ENCODE data around the gene CCL4L2.
"Not testable (repeated sequence)": the region's sequence is repeated elsewhere in the genome, so short reads cannot be mapped to it uniquely, and the experiment has no call there.

Gene CCL4L2

DNA sequence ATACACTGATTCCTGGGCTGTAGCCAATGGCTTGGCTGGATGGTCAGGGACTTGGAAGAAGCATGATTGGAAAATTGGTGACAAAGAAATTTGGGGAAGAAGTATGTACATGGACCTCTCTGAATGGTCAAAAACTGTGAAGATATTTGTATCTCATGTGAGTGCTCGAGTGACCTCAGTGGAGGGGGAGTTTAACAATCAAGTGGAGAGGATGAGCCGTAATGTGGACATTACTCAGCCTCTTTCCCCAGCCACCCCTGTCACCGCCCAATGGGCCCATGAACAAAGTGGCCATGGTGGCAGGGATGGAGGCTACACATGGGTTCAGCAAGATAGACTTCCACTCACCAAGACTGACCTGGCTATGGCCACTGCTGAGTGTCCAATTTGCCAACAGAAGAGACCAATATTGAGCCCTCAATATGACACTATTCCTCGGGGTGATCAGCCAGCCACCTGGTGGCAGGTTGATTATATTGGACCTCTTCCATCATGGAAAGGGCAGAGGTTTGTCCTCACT, 10.8 kb downstream of the CCL4L2 start:
- peak in 1 of 2 donors; percentile 18 for DNase-seq

DNA sequence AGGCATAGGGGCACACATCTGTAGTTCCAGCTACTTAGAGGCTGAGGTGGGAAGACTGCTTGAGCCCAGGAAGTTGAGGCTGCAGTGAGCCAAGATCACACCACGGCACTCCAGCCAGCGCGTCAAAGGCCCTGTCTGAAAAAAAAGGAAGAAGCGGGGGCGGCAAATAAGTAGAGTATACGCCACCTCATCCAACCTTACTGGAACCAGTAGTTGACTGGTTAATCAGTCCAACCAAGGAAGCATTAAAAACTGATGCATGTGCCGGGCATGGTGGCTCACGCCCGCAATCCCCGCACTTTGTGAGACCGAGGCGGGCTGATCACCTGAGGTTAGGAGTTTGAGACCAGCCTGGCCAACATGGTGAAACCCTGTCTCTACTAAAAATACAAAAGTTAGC, 12.1 kb downstream of the CCL4L2 start:
- peak; percentile 54 to 69 for DNase-seq

DNA sequence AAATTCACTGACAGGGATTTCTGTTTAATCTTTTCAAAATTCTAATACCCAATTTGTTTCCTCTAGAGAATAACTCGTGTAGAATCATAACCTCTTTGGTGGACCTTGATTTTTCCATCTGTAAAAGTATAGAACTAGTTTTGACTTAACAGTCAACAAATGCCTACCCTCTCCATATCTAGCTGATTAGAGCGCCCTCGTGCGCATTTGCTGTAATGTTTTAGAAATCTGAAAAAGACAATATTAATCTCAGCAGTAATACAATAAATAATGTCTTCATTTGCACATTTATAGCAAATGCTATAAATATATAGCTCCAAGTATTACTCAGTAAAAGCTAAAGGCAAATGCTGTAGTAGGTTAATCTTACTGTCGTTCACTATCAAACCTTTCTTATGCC, 18.8 kb downstream of the CCL4L2 start:
- not testable (repeated sequence) for DNase-seq

DNA sequence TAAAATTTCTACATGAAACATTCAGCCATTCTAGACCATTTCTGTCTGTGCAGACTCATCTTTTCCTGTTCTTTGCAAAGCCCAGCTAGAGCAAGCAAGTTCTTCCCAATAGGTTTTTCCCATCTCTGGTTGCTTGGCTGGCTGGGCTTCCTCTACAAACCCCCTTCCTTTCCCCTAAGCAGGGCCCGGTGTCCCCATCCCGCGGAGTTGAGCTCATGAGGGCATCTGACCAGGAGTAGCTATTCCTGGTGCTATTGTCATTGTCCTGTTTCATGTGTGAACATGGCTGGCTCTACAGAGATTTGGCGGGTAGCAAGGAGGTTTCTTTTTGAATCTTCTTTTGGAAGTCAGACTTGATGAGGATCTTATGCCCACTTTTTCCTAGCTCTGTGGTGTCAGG, 31.2 kb downstream of the CCL4L2 start:
- not testable (repeated sequence) for DNase-seq
